ENCODE results near the gene HBS1L. TPM values are rescaled to one million over a fixed set of nuclear protein-coding genes. Genes with fewer than 3 reads are reported as not detected.

The HBS1L gene
- total and polyA plus RNA-seq, 9 of the 15 experiments (the other 6 are each of a cell fraction or from before 2014, with no cell fraction given): 101 to 199 (median 145) TPM

- no peak for TF ChIP-seq ZBTB11 (CRISPR knock-in tag; IDR thresholded peaks at IDR 0.05)
- TF ChIP-seq POLR2AphosphoS5 (IDR thresholded peaks at IDR 0.05; ENCODE audit: control insufficient read depth, insufficient read depth, low read depth, low read length): no peak
- TF ChIP-seq RBM15 (IDR thresholded peaks at IDR 0.05; ENCODE audit: insufficient read depth, low read length): no peak
- TF ChIP-seq ZNF197 (CRISPR knock-in tag; IDR thresholded peaks at IDR 0.05; ENCODE audit: low read depth): no peak
- no peak for TF ChIP-seq TRIM24 (IDR thresholded peaks at IDR 0.05)
- no peak for TF ChIP-seq XRCC4 (IDR thresholded peaks at IDR 0.05; ENCODE audit: extremely low read depth, insufficient read depth, insufficient read length)
- TF ChIP-seq ZMIZ1 (IDR thresholded peaks at IDR 0.05; ENCODE audit: low read depth in 2 of 2, low read length in 2 of 2): no peak
- no peak for TF ChIP-seq ZZZ3 (IDR thresholded peaks at IDR 0.05)
- no peak for TF ChIP-seq ZKSCAN3 (CRISPR knock-in tag; IDR thresholded peaks at IDR 0.05)
- TF ChIP-seq ZNF253 (CRISPR knock-in tag; conservative IDR thresholded peaks at IDR 0.05): no peak
- TF ChIP-seq MIER1 (IDR thresholded peaks at IDR 0.05; ENCODE audit: low read depth): no peak
- TF ChIP-seq STAT5B (CRISPR knock-in tag; IDR thresholded peaks at IDR 0.05): no peak
- TF ChIP-seq PBX2 (CRISPR knock-in tag; IDR thresholded peaks at IDR 0.05; ENCODE audit: low read depth): no peak
- TF ChIP-seq PBX2 (tag; conservative IDR thresholded peaks at IDR 0.05; ENCODE audit: low read depth): no peak
- TF ChIP-seq CHCHD3 (CRISPR knock-in tag; IDR thresholded peaks at IDR 0.05): no peak
- no peak for TF ChIP-seq BCOR (IDR thresholded peaks at IDR 0.05)
Measured at GRCh38 chr6:135067911-135068310, 13.3 kb upstream of the HBS1L start (continued).
